A673 (cell line): Measurements from ENCODE around the gene RAB3A. TPM values are rescaled to one million over a fixed set of nuclear protein-coding genes. Genes with fewer than 3 reads are reported as not detected.

Source experiments
- BruUV-seq: library from RNA; stranded (reverse); fragments of 400-500 nt; replicated peaks from 2 replicates; lab custom pipeline; 2021; lab: Mats Ljungman, UMichigan
- CTCF ChIA-PET: fragments of 300-600 bp; sonication (Branson Sonifier 250); formaldehyde crosslinking; loops from one replicate; lab custom pipeline; 2022; ENCODE audit warnings: antibody characterized with exemption; lab: Charles Lee
- POLR2A ChIA-PET: fragments of 300-600 bp; sonication (Branson Sonifier 250); formaldehyde crosslinking; loops from one replicate; lab custom pipeline; 2022; ENCODE audit warnings: antibody characterized with exemption; ENCODE audit not compliant: low non-redundant PET; lab: Charles Lee
- DNase-seq: peaks from one replicate; pipeline ENCODE4 v3.0.0-alpha.2; 2015; ENCODE audit warnings: low spot score
- H3K27ac ChIP-seq: fragments of 200-600 bp; sonication (generic); 2 replicates; pipeline ENCODE4 v1.5.1; 2016; ENCODE audit warnings: mixed run types, low read depth, mild to moderate bottlenecking, mixed read lengths, antibody characterized with exemption, low read length; ENCODE audit not compliant: poor library complexity, severe bottlenecking
- H3K27me3 ChIP-seq: fragments of 200-600 bp; sonication (generic); replicated peaks from 2 replicates; pipeline ENCODE4 v1.6.1; 2017; ENCODE audit warnings: mixed run types, low read depth, mild to moderate bottlenecking, mixed read lengths, antibody characterized with exemption, low read length; ENCODE audit not compliant: insufficient read depth, poor library complexity
- H3K36me3 ChIP-seq: fragments of 200-600 bp; sonication (generic); 2 replicates; pipeline ENCODE4 v1.6.1; 2016; ENCODE audit warnings: mixed run types, mild to moderate bottlenecking, mixed read lengths, antibody characterized with exemption, low read length; ENCODE audit not compliant: insufficient read depth, poor library complexity, severe bottlenecking
- H3K4me1 ChIP-seq: fragments of 200-600 bp; sonication (generic); 2 replicates; pipeline ENCODE4 v1.6.1; 2017; ENCODE audit warnings: mixed run types, mild to moderate bottlenecking, mixed read lengths, antibody characterized with exemption, low read length; ENCODE audit not compliant: insufficient read depth, poor library complexity, severe bottlenecking
- H3K4me3 ChIP-seq: fragments of 200-600 bp; sonication (generic); 2 replicates; pipeline ENCODE4 v1.5.1; 2016; ENCODE audit warnings: low read depth, mixed run types, mild to moderate bottlenecking, mixed read lengths, low read length; ENCODE audit not compliant: poor library complexity, severe bottlenecking
- H3K9me3 ChIP-seq: fragments of 200-600 bp; sonication (generic); 2 replicates; pipeline ENCODE4 v1.6.1; 2016; ENCODE audit warnings: mixed run types, low read depth, mild to moderate bottlenecking, mixed read lengths, antibody characterized with exemption, low read length; ENCODE audit not compliant: poor library complexity, severe bottlenecking
- CTCF ChIP-seq: fragments of 300-800, 200-600 bp; sonication (generic); conservative IDR thresholded peaks from 2 replicates; pipeline ENCODE4 v1.5.1; 2017; ENCODE audit warnings: low read depth, mild to moderate bottlenecking, antibody characterized with exemption, low read length, moderate library complexity, mixed read lengths
- EZH2 ChIP-seq: fragments of 200-600 bp; sonication (generic); IDR thresholded peaks from 2 replicates; pipeline ENCODE4 v1.6.1; 2017; ENCODE audit warnings: borderline replicate concordance, low read depth, mild to moderate bottlenecking, mixed read lengths, antibody characterized with exemption, low read length; ENCODE audit not compliant: poor library complexity, severe bottlenecking
- intact Hi-C: fragments of 100-400 bp; cut with micrococcal nuclease; formaldehyde crosslinking; loops from one replicate; pipeline ENCODE4 v1.10.0; 2022; ENCODE audit not compliant: unreplicated experiment
- total RNA-seq: library from RNA; stranded (reverse); gene quantifications from 2 replicates; pipeline ENCODE4 v1.2.3, GENCODE V29; 2021

Gene RAB3A
- total RNA-seq, 1 experiment from 2014 or later, result 2.9 TPM

- ChIA-PET CTCF (no interaction called here), POLR2A (no interaction called here)
- TF ChIP-seq CTCF (no peak), EZH2 (no peak)
- Histone ChIP-seq H3K4me3 (no peak overlapping the region), H3K27ac (no peak overlapping the region), H3K4me1 (no peaks in the 10 kb centered on the region), H3K9me3 (no peaks in the 10 kb centered on the region), H3K36me3 (no peaks in the 10 kb centered on the region), H3K27me3 (peaks cover 4% of the 10 kb centered on the region)
- no peak for DNase-seq
- intact Hi-C loops, result no loop called here
- no TSS peak for BruUV-seq
Measured at GRCh38 chr19:18218600-18218999, 14.8 kb upstream of the RAB3A start.

DNA sequence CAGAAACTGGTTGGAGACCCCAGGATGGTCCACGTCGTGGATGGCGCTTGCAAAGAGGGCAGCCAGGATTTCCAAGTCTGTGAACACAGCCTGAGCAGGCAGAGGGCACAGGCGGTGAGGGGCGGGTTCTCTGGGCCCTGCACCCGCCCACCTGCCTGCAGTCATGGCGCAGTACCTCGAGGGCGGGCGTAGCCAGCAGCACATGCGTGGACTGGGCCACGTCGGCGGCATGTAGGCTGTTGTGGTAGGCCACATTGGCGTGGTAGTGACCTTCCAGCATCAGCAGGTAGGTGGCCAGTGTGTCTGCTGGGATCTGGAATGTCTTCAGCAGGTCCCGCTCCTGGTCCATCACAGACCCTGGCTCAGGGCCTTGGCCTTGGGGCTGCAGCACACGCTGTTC, 14.3 kb upstream of the RAB3A start:
- H3K36me3 ChIP-seq, result no peaks in the 10 kb centered on the region
- H3K9me3 ChIP-seq, result no peaks in the 10 kb centered on the region
- BruUV-seq, result no TSS peak
- intact Hi-C loops, result no loop called here
- DNase-seq, result no peak
- ChIA-PET POLR2A (no interaction called here), CTCF (no interaction called here)
- no peaks in the 10 kb centered on the region for H3K4me1 ChIP-seq
- no peak for TF ChIP-seq CTCF
- no peak for TF ChIP-seq EZH2
- peaks cover 4% of the 10 kb centered on the region for H3K27me3 ChIP-seq
- no peak overlapping the region for H3K4me3 ChIP-seq
- H3K27ac ChIP-seq, result no peak overlapping the region

DNA sequence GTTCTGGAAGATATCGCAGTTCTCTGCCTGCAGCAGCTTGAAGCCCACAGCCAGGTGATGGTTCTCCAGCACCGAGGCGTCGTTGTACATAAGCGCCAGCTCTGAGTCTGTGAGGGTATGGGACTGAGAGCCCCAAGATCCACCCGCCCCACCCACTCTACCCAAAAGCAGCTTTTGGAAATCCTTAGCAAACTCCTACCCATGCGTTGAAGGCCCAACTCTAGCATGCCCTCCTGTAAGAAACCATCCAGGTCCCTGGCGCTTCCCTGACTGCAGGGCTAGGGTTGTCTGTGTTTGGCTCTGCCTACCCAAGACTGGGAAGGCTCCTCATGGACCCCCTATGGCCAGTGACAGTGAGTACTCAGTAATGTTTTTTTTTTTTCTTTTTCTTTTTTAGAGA, 12.9 kb upstream of the RAB3A start:
- CTCF ChIA-PET, result no interaction called here
- TF ChIP-seq CTCF, result no peak
- no peak for TF ChIP-seq EZH2
- POLR2A ChIA-PET, result no interaction called here
- intact Hi-C loops, result no loop called here
- H3K27ac ChIP-seq, result no peak overlapping the region
- no peaks in the 10 kb centered on the region for H3K4me1 ChIP-seq
- DNase-seq, result no peak
- no TSS peak for BruUV-seq
- no peaks in the 10 kb centered on the region for H3K36me3 ChIP-seq
- no peaks in the 10 kb centered on the region for H3K9me3 ChIP-seq
- H3K27me3 ChIP-seq, result no peaks in the 10 kb centered on the region
- H3K4me3 ChIP-seq, result no peak overlapping the region
